Measurements from ENCODE around the gene GNG12. TPM values are rescaled to one million over a fixed set of nuclear protein-coding genes. Genes with fewer than 3 reads are reported as not detected.

The GNG12 gene
- polyA plus RNA-seq, 3 donors: 0.03 TPM; not detected in 2

DNA sequence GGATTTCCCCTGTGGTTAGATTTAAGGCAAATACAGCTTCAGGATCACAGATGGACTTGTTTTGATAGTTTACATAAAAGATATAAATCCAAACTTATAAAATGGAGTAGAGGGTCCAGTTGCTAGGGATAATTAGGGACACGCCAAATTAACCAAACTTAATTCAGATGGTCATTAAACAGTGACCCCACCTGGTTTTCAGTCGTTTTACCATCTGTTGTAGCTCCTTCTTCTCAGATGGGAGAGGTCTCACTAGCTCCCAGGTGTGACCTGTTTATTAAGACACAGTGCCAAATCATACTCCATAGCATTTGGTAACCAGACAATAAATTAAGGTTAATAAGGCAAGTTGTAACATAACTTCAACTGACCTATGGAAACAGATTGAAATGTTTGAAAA is 156.3 kb downstream of the GNG12 start:
- Histone ChIP-seq H3K9ac (ENCODE audit: insufficient read depth, low read length, poor library complexity, severe bottlenecking) (no peak overlapping the region), H3K27me3 (ENCODE audit: control insufficient read depth in 2 of 2, insufficient read depth in 2 of 2, low read length in 2 of 2) (no peaks in the 10 kb centered on the region), H3K79me2 (ENCODE audit: insufficient read depth, low read length) (no peaks in the 10 kb centered on the region), H3K4me1 (ENCODE audit: control insufficient read depth in 1 of 2, insufficient read depth in 2 of 2, low read length in 2 of 2) (peaks cover 4 to 5% of the 10 kb centered on the region in 2 donors), H3K27ac (ENCODE audit: low read depth in 1 of 2, low read length in 2 of 2) (no peak overlapping the region), H4K20me1 (ENCODE audit: insufficient read depth, low read length) (no peaks in the 10 kb centered on the region), H3K9me3 (replicated peaks in 1 of 2; ENCODE audit: control insufficient read depth in 1 of 2, insufficient read depth in 1 of 2, low read length in 2 of 2) (no peaks in the 10 kb centered on the region), H3K4me3 (replicated peaks in 1 of 3; ENCODE audit: low read depth in 2 of 3, low read length in 3 of 3) (no peak overlapping the region), H2AFZ (ENCODE audit: insufficient read depth, low read depth, low read length, poor library complexity, severe bottlenecking) (no peak overlapping the region), H3K4me2 (replicated peaks; ENCODE audit: extremely low read depth, low read length, poor library complexity, severe bottlenecking) (no peak overlapping the region), H3K36me3 (replicated peaks in 1 of 2; ENCODE audit: control insufficient read depth in 1 of 2, insufficient read depth in 2 of 2, low read length in 2 of 2) (no peaks in the 10 kb centered on the region)
- H3K27ac Mint-ChIP-seq: no peak overlapping the region
- WGBS (ENCODE audit: insufficient coverage): no CpG with 5 or more reads among the region's 2 CpGs
- DNase-seq: no peak
- no peak for TF ChIP-seq CTCF (IDR thresholded peaks at IDR 0.05)
- no peak overlapping the region for H3K4me3 Mint-ChIP-seq
- intact Hi-C loops (cut with micrococcal nuclease): no loop called here
- peaks cover 8% of the 10 kb centered on the region for H3K4me1 Mint-ChIP-seq
- H3K27me3 Mint-ChIP-seq (ENCODE audit: low read depth in 3 of 3): peaks cover 1 to 3% (median 2%) of the 10 kb centered on the region in 3 donors
- no peaks in the 10 kb centered on the region for H3K36me3 Mint-ChIP-seq
- H3K9me3 Mint-ChIP-seq: no peaks in the 10 kb centered on the region

- no CpG with 5 or more reads among the region's 2 CpGs for WGBS (ENCODE audit: insufficient coverage)
- no peak overlapping the region for H3K4me3 Mint-ChIP-seq
- Histone ChIP-seq H3K27ac (ENCODE audit: low read depth in 1 of 2, low read length in 2 of 2) (no peak overlapping the region), H3K4me3 (replicated peaks in 1 of 3; ENCODE audit: low read depth in 2 of 3, low read length in 3 of 3) (no peak overlapping the region), H3K4me1 (ENCODE audit: control insufficient read depth in 1 of 2, insufficient read depth in 2 of 2, low read length in 2 of 2) (peaks cover 4 to 5% of the 10 kb centered on the region in 2 donors), H3K4me2 (replicated peaks; ENCODE audit: extremely low read depth, low read length, poor library complexity, severe bottlenecking) (no peak overlapping the region), H3K27me3 (ENCODE audit: control insufficient read depth in 2 of 2, insufficient read depth in 2 of 2, low read length in 2 of 2) (no peaks in the 10 kb centered on the region), H3K9me3 (replicated peaks in 1 of 2; ENCODE audit: control insufficient read depth in 1 of 2, insufficient read depth in 1 of 2, low read length in 2 of 2) (no peaks in the 10 kb centered on the region), H3K9ac (ENCODE audit: insufficient read depth, low read length, poor library complexity, severe bottlenecking) (no peak overlapping the region), H3K36me3 (replicated peaks in 1 of 2; ENCODE audit: control insufficient read depth in 1 of 2, insufficient read depth in 2 of 2, low read length in 2 of 2) (no peaks in the 10 kb centered on the region), H3K79me2 (ENCODE audit: insufficient read depth, low read length) (no peaks in the 10 kb centered on the region), H2AFZ (ENCODE audit: insufficient read depth, low read depth, low read length, poor library complexity, severe bottlenecking) (no peak overlapping the region), H4K20me1 (ENCODE audit: insufficient read depth, low read length) (no peaks in the 10 kb centered on the region)
- H3K9me3 Mint-ChIP-seq: no peaks in the 10 kb centered on the region
- H3K4me1 Mint-ChIP-seq: peaks cover 8% of the 10 kb centered on the region
- intact Hi-C loops (cut with micrococcal nuclease): no loop called here
- no peak for DNase-seq
- peaks cover 1 to 3% (median 2%) of the 10 kb centered on the region in 3 donors for H3K27me3 Mint-ChIP-seq (ENCODE audit: low read depth in 3 of 3)
- no peak overlapping the region for H3K27ac Mint-ChIP-seq
- no peak for TF ChIP-seq CTCF (IDR thresholded peaks at IDR 0.05)
- H3K36me3 Mint-ChIP-seq: no peaks in the 10 kb centered on the region
Measured at GRCh38 chr1:67676287-67676686, 157.0 kb downstream of the GNG12 start.

Data from CD14-positive monocyte (primary cell).